Fibroblast of gingiva (primary cell): ENCODE results near the gene ZNF555.
"Not testable (repeated sequence)": the region's sequence is repeated elsewhere in the genome, so short reads cannot be mapped to it uniquely, and the experiment has no call there.

Source experiments
- DNase-seq: peaks from one replicate; pipeline ENCODE4 v3.0.0-alpha.2; 2011; ENCODE audit warnings: low read depth

ZNF555 gene

DNA sequence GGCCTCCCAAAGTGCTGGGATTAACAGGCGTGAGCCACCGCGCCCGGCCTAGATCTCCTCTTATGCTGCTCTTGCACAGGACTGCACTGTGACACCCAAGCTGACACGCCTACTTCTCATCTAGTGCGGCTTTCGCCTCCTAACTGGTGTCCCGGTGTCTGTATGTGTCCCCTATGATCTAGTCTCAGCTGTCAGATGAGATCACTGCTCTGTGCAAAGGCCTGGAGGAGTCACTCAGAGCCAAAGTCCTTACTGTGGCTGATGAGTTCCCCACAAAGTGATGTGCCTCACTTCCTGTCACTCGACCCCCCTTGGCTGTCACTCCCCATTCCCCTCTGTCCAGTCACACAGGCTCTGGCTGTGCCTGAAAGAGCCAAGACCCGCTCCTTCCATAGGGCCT is 28.3 kb downstream of the ZNF555 start:
- DNase-seq: no peak

DNA sequence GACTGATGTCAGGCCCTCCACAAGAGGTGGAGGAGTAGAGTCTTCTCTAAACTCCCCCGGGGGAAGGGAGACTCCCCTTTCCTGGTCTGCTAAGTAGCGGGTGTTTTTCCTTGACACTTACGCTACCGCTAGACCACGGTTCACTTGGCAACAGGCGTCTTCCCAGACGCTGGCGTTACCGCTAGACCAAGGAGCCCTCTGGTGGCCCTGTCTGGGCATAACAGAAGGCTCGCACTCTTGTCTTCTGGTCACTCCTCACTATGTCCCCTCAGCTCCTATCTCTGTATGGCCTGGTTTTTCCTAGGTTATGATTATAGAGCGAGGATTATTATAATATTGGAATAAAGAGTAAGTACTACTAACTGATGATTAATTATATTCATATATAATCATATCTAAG is 30.9 kb downstream of the ZNF555 start:
- DNase-seq: not testable (repeated sequence)

DNA sequence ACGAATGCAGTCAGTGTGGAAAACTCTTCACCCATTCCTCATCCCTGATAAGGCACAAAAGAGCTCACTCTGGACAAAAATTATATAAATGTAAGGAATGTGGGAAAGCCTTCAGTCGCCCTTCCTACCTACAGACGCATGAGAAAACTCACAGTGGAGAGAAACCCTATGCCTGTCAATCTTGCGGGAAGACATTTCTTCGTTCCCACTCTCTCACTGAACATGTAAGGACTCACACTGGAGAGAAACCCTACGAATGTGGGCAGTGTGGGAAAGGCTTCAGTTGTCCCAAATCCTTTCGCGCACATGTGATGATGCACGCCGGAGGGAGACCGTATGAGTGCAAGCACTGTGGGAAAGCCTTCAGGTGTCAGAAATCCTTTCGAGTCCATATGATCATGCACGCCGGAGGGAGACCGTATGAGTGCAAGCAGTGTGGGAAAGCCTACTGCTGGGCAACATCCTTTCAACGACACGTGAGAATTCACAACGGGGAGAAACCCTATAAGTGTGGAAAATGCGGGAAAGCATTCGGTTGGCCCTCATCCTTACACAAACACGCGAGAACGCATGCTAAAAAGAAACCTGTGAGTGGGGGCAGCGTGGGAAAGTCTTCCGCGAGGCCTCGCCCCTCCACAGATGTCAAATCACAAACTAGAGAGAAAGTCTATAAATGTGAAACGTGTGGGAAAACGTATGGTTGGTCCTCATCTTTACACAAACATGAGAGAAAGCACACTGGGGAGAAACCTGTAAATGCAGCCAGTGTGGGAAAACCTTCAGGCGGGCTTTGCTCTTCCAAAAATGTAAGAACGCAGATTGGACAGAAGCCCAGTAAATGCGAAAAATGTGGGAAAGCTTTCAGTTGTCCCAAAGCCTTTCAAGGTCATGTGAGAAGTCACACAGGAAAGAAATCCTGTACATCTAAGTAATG is 36.4 kb downstream of the ZNF555 start:
- no peak for DNase-seq

DNA sequence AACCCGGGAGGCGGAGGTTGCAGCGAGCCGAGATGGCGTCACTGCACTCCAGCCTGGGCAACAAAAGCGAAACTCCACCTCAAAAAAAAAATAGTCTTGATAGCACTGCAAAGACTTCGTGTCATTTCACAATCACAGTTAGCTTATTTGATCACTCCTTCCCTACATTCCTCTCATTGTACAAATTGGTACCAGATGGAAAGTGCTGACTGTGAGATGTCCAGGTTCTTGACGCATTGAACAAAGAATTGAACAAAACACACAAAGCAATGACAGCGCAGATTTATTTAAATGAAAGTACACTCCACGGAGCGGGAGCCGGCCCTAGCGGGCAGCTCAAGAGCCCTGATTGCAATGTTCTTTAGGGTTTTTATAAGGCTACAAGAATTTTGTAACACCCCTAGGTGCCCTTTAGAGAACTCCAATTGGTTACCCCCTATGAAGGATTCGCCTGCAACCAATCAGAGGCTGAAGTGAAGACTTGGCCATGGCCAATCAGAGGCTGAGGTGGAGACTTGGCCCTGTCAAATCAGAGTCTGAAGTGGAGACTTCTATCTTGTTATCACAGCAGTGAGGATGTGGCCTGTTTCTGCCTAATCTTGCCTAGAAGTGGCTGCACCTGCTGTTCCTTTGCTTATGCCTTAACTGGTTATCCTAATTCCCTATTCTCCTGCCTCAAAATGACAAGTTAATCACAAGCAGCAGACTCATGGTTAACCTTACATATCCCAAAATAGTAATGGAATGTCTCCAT is 42.6 kb downstream of the ZNF555 start:
- peak; percentile 39 for DNase-seq

DNA sequence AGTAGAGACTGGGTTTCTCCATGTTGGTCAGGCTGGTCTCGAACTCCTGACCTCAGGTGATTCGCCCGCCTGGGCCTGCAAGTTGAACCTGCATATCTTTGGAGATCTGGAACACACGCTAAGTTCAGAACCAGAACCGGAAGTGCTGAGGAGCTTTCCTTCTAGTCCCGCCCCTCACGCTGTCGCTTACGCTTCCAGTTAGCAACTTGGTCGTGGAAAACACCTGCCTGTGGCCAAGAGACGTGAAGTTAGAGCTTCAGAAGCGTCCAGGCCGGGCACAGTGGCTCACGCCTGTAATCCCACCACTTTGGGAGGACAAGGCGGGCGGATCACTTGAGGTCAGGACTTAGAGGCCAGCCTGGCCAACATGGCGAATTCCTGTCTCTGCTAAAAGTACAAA is 44.5 kb downstream of the ZNF555 start:
- DNase-seq: no peak

DNA sequence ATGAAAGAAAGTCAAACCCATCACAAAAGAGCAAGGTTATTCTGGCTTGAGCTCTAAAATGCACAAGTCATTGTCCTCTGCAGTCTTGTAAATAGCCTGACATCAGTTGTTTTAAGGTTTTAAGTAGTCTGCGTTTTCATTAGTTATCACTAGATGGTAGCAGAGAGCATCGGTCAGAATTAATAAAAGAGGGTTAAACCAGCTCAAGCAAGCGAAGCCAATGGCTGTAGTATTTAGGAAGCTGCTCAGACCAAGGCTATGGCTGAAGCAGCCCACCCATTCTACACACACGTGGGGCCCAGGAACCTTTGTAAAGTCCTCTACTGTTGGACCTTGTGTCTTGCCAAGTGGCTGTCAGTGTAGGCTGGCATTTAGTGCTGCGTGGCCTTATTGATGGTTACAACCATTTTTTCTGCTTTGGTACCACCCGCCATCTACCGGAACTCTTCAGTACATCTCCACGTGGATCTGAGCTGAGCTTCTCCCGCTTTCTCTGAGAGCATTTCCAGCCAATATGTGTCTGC is 46.2 kb downstream of the ZNF555 start:
- DNase-seq: peak; percentile 61

DNA sequence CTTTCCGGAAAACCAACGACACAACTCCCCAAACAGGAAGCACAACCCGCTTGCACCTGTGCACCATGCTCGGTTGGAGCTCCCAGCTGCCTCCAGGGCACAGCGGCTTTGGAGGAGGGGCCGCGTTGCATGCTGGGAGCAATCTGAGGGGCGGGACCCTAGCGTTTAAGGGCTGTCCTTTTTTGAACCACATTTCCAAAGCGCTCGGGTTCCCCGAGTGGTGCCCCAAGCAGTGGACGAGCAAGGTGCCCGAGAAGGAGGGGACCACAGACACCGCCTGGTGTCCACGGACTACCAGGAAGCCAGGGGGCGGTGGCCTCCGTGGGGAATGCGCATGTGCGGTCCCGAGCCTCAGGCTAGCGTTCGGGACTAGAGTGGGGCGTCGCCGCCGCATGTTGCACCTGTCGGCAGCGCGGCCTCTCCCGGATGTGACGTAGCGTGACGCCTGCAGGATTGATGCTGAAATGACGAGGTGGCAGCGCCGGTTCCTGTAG is 47.5 kb downstream of the ZNF555 start:
- DNase-seq: no peak

DNA sequence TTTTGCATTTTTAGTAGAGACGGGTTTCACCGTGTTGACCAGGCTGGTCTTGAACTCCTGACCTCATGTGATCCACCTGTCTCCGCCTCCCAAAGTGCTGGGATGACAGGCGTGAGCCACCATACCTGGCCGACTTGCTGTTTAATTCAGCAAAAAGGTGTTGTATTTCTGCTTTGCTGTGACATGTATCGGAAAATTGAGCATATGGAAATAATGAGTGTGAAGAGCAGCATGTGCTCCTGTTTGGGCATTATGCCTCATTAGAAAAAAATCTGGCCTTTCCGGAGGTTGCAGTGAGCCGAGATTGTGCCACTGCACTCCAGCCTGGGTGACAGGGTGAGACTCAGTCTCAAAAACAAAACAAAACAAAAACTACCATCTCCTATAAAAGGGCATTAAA is 49.3 kb downstream of the ZNF555 start:
- not testable (repeated sequence) for DNase-seq

DNA sequence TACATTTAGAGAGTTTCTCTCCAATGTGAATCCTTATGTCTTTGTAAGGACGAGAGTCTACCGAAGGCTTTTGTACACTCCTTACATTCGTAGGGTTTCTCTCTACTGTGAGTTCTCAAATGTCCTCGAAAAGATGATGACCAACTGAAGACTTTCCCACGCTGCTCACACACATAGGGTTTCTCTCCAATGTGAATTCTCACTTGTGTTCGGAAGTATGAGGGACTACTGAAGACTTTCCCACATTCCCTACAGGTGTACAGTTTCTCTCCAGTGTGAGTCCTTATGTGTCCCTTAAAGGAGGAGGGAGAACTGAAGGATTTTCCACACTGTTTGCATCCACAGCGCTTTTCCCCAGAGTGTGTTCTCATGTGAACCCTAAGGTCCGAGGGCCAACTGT is 55.4 kb downstream of the ZNF555 start:
- no peak for DNase-seq

DNA sequence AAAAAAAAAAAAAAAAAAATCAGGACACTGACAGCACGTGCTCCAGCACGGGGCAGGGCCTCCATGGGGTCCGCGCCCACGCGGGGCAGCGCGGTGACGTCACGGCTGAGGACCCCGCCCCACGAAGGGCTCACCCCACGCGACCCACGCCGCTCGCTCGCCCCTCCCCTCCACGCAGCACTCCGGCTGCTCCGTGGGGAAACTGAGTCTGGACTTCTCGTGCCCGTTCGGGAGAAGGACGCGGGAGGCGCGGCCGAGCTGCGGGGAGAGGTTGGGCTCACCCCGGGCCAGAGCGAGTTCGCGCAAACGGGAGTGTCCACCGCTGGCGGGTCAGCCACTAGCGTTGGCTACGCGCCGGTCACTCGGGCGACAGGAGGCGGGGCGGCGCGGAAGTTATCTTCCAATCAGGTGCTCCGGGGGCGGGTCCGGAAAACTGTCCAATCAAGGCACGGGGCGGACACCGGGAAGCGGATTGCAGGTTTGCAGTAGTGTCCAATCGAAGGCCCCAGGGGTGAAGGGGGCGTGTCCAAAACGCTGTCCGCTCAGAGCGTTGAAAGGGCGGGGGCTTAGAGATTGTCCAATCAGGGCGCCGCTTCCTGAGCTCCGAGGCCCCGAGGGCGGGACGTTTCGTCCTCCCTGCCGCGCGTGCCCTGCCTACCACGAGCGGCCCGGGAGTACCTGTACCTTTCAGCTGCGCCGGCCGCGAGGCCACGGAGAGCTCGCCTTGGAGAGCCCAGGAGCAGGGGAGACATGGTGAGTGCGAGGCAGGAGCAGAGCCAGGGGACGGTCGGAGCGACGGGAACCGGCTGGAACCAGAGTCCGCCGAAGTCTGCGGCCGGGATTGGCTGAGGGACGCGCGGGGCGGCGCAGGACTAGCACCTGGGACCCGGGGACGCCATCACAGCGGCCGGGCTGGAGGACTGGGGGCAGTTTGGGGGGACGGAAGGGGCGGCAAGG is 59.3 kb downstream of the ZNF555 start, which contains the start of gene ZNF57:
Gene ZNF57 (plus strand): TSS at position 633 of the 957 bp plus-strand sequence. CDS start 118 bp downstream, at position 751.
- peak; percentile 99 for DNase-seq

DNA sequence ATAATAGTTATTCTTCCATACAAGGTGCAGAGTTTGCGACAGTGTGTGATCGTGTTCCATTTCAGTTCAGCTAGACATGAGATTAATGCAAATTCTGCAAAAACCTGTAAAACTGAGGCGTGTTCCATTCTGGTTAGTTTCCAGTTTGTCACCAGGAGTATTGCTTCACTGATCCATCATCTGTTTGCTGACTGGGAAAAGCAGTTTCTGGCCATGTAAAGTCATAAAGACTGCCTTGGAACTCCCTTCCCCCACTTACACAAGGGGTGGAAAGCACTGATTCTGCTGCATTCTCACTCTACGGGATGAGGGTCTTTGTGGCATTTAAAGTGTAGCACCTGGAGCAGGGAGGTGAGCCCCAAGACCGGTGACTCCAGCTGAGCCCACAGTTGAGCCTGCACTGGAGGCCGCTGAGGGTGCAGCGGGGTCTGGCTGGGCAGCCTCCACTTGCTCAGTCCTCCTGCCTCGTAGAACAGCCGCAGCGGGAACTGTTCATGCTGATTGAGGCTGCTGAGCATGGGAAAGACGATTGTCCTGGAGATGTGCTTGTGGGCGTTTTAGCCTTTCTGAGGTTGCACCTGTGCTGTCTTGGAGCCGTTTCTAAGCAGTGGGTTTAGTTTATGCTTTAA is 61.4 kb downstream of the ZNF555 start:
- DNase-seq: no peak

DNA sequence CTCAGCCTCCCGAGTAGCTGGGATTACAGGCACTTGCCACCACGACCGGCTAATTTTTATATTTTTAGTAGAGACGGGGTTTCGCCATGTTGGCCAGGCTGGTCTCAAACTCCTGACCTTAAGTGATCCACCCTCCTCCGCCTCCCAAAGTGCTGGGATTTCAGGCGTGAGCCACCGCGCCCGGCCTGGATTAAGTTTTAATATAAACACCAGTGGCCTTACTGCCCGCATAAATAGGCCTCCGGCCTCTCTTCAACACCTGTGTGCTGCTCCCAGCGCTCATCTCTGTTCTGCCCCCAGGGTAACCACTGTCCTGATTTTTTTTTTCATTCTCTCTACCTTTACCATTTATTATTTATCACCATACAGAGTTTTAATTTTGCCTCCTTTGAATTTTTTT is 62.1 kb downstream of the ZNF555 start:
- not testable (repeated sequence) for DNase-seq

DNA sequence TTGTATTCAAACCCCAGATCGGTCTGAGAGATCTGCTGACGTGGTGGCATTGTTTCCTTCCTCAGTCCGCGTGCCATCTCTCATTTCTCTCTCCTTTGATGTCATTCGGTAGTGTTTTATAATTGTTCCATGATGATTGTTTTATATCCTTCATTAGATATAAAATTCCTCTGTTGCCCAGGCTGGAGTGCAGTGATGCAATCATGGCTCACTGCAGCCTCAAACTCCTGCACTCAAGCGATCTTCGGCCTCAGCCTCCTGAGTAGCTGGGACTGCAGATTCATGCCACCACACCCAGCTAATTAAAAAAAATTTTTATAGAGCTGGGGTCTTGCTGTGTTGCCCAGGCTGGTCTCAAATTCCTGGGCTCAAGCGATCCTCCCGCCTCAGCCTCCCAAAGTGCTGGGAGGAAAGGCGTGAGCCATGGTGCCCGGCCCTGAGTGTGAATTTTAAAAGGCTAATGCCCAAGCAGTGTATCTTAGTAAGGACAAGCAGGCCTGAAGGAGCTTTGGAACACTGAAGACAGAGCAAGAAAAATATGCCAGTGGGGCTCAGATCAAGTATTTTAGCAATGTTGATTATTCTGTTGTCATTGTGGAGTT is 64.7 kb downstream of the ZNF555 start:
- DNase-seq: no peak

DNA sequence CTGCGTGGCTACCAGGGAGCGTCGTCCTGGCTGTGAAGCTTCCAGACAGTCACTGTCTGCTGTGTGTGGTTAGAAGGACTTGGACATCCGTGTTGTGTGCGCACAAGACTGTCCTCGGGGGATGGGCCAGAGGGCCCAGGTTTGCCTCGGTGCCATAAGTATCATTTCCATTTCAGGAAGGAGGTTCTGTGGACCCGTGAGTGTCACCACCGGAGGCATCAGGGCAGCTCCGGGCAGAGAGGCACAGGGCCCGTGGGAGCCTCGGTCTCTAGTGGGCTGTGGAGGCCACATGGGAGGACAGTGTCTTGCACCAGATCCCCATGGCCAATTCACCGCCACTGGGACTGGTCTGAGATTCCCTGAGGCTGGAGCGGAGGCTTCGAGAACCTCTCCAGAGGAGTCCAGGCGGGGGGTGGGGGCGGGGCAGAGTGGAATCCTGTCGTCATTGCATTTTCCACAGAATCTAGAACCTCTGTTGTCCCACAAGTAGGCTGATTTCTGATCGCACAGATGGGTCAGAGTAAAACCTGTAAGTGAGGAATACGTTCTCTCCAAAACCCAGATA is 65.4 kb downstream of the ZNF555 start:
- DNase-seq: no peak
